Right cardiac atrium (tissue), 5 donors: Measurements from ENCODE around the gene PSMA1. TPM values are rescaled to one million over a fixed set of nuclear protein-coding genes. Genes with fewer than 3 reads are reported as not detected.

Experiments used
- ATAC-seq, 2 donors: fragments of 200-7000 bp; cut with Tn5 transposase; one replicate each; pipeline versions ENCODE4 v1.8.0 to v1.9.1; 2020; ENCODE audit warnings: moderate library complexity in 2 of 2, mild to moderate bottlenecking in 1 of 2
- DNase-seq, 3 donors: peaks; one replicate each; pipeline ENCODE4 v3.0.0-alpha.2; 2020
- H3K27ac ChIP-seq: one replicate; pipeline ENCODE4 v1.5.1; 2013; ENCODE audit warnings: mild to moderate bottlenecking, low read length, control low read depth, moderate library complexity
- H3K27me3 ChIP-seq: one replicate; pipeline ENCODE4 v1.6.1; 2013; ENCODE audit not compliant: control insufficient read depth, insufficient read depth
- H3K4me1 ChIP-seq: one replicate; pipeline ENCODE4 v1.6.1; 2013; ENCODE audit warnings: low read length; ENCODE audit not compliant: control insufficient read depth, insufficient read depth
- H3K4me3 ChIP-seq: one replicate; pipeline ENCODE4 v1.5.1; 2013; ENCODE audit warnings: low read length, control low read depth
- H3K9me3 ChIP-seq: one replicate; pipeline ENCODE4 v1.6.1; 2013; ENCODE audit warnings: low read length; ENCODE audit not compliant: control insufficient read depth
- WGBS: extraction: QIAGEN DNeasy Blood & Tissue Kit; methylation state at CpG from one replicate; pipeline ENCODE4 v1.1.7; 2013; 5-methylcytosine and 5-hydroxymethylcytosine counted together
- intact Hi-C, 4 donors: fragments of 100-400 bp; cut with DNase I; formaldehyde crosslinking; loops; one replicate each; pipeline versions ENCODE4 v1.11.0 to v1.14.0; 2022 to 2023
- polyA plus RNA-seq: library from polyadenylated mRNA; stranded (reverse); fragments of 200-250 nt; gene quantifications from one replicate; pipeline ENCODE4 v1.2.3, GENCODE V29; 2013
- total RNA-seq, 4 donors: library from RNA; stranded (reverse); fragmentation: NEBNext Ultra II Directional; extraction: Animal tissue kit (Norgen Biotek cat#: 25700); gene quantifications; one replicate each; pipeline ENCODE4 v1.2.1, GENCODE V29; 2021
- donor health status: healthy with polysubstance abuse.
- donor health status: DM: no; HTN: yes; CAD: no.
- donor health status: DM: no; HTN: no; CAD: no.
- donor health status: DM: no; HTN: yes; CAD: no; lungs with severe emphysema.
- donor health status: DM: yes; HTN: yes; CAD: no.

PSMA1 gene
- total and polyA plus RNA-seq, 5 donors = 105 to 145 (median 119) TPM

GRCh38 chr11:14500181-14500651, 20.0 kb downstream of the PSMA1 start:
- WGBS = 5% methylated on average over 6 of the region's 6 CpGs
- peak overlapping the region; percentile 81 for H3K27ac ChIP-seq

GRCh38 chr11:14499560-14500180, 20.5 kb downstream of the PSMA1 start, which contains the start of gene COPB1:
TSS of gene COPB1 (minus strand) at chr11:14499811. CDS start at chr11:14498928, 883 bp downstream.
- no peaks in the 10 kb centered on the region for H3K27me3 ChIP-seq
- peak; percentile 99 for ATAC-seq
- peak within 1 kb of the TSS; percentile 90 for H3K4me3 ChIP-seq
- no peaks in the 10 kb centered on the region for H3K4me1 ChIP-seq
- peak within 1 kb of the TSS; percentile 93 for H3K27ac ChIP-seq
- intact Hi-C loops = no loop called here
- no peaks in the 10 kb centered on the region for H3K9me3 ChIP-seq
- peak; percentile 91 to 97 (median 95) for DNase-seq
- under 1% methylated on average over 37 of the region's 37 CpGs for WGBS

More at GRCh38 chr11:14500181-14500651, 20.0 kb downstream of the PSMA1 start:
- Histone ChIP-seq H3K9me3 (no peaks in the 10 kb centered on the region), H3K4me1 (no peaks in the 10 kb centered on the region), H3K4me3 (peak overlapping the region; percentile 90), H3K27me3 (no peaks in the 10 kb centered on the region)
- ATAC-seq (peak; percentile 71 to 75), DNase-seq (peak; percentile 37 to 79 (median 67))
- intact Hi-C loops = no loop called here

DNA sequence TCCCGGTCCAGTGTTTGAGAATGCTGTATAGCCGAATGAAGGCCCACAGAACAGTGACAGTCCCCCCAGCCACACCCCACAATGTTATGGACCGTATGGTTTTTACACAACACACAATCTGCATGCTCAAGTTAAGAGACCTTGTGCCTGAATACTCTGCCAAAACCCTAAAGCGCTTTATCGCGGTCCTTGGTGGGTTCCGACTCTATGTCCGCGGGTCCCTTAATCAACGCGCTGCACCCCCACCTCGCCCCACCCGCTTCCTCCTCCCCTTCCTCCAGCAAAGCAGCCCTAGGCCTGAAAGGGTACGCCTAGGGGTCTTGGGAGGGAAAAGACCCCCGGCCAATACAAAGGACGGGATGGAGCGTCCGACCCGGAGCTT, 21.0 kb downstream of the PSMA1 start:
- ATAC-seq (peak; percentile 63 to 71), DNase-seq (peak; percentile 30 to 66 (median 64))
- peak overlapping the region; percentile 19 for H3K27ac ChIP-seq
- intact Hi-C loops = no loop called here
- no peaks in the 10 kb centered on the region for H3K9me3 ChIP-seq
- H3K27me3 ChIP-seq = no peaks in the 10 kb centered on the region
- H3K4me1 ChIP-seq = no peaks in the 10 kb centered on the region
- H3K4me3 ChIP-seq = peak overlapping the region; percentile 90
- WGBS = under 1% methylated on average over 19 of the region's 19 CpGs

- no peak overlapping the region for H3K27ac ChIP-seq
- ATAC-seq = no peak
- no peak for DNase-seq
- 74% methylated on average over 3 of the region's 3 CpGs for WGBS
- intact Hi-C loops = no loop called here
- no peaks in the 10 kb centered on the region for H3K4me1 ChIP-seq
- H3K4me3 ChIP-seq = no peak overlapping the region
- no peaks in the 10 kb centered on the region for H3K27me3 ChIP-seq
- H3K9me3 ChIP-seq = no peaks in the 10 kb centered on the region
These were observed 39.5 kb downstream of the PSMA1 start for GRCh38 chr11:14480716-14481115.

GRCh38 chr11:14471127-14471526, 49.1 kb downstream of the PSMA1 start:
- Histone ChIP-seq H3K9me3 (no peaks in the 10 kb centered on the region), H3K4me3 (no peak overlapping the region), H3K4me1 (no peaks in the 10 kb centered on the region), H3K27ac (no peak overlapping the region), H3K27me3 (no peaks in the 10 kb centered on the region)
- WGBS = 78% methylated on average over 1 of the region's 1 CpG
- DNase-seq (no peak), ATAC-seq (no peak)
- intact Hi-C loops = no loop called here

GRCh38 chr11:14463623-14464022, 56.6 kb downstream of the PSMA1 start:
- ATAC-seq (no peak), DNase-seq (no peak)
- no peak overlapping the region for H3K27ac ChIP-seq
- no peaks in the 10 kb centered on the region for H3K4me1 ChIP-seq
- no peaks in the 10 kb centered on the region for H3K27me3 ChIP-seq
- no peaks in the 10 kb centered on the region for H3K9me3 ChIP-seq
- intact Hi-C loops = loop anchor here in 1 of 4 donors (10.0 kb wide), 1 partner anchor 51 kb away; no protein-coding TSS in a partner anchor
- 85% methylated on average over 2 of the region's 2 CpGs for WGBS
- H3K4me3 ChIP-seq = no peak overlapping the region

DNA sequence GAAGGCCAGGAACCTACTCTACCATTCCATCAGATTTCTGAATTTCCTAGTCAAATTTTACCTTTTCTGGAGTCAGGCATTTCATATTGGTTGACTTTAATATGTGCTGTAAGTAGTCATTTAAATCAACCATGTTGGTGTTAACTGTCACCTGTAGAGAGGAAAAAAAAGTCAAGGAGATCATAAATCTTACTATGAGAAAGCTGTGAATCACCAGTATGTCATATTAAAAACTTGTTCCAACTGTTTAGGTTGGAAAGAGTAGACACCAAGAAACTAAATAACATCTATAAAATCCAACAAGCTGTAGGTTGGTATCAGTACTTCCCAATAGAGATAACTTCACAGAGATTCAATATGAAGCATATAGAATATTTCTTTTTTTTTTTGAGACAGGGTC, 60.0 kb downstream of the PSMA1 start:
- no peak for ATAC-seq
- Histone ChIP-seq H3K27ac (no peak overlapping the region), H3K4me3 (no peak overlapping the region), H3K27me3 (no peaks in the 10 kb centered on the region), H3K4me1 (no peaks in the 10 kb centered on the region), H3K9me3 (no peaks in the 10 kb centered on the region)
- DNase-seq = no peak
- intact Hi-C loops = loop anchor here in 1 of 4 donors (10.0 kb wide), 1 partner anchor 55 kb away; no protein-coding TSS in a partner anchor

DNA sequence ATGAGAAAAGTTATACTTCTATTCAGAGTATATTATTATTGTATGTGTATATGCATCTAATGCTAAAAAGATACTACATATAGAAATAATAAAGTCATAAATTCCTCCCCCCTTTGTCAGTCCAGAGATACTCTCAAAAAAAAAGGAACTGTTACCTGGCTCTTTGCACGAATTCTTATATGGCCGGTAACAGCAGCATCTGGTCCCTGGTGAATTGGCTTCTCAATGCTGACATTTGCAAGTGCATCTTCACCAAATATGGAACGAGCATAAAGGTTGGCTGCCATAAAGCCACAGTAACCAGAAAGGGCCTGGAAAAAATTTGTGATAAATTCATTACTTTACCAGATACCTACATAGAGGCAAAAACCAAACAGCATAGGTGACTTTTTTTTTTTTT, 61.8 kb downstream of the PSMA1 start:
- Histone ChIP-seq H3K27ac (no peak overlapping the region), H3K27me3 (no peaks in the 10 kb centered on the region), H3K4me3 (no peak overlapping the region), H3K9me3 (no peaks in the 10 kb centered on the region), H3K4me1 (no peaks in the 10 kb centered on the region)
- no peak for ATAC-seq
- 82% methylated on average over 3 of the region's 3 CpGs for WGBS
- intact Hi-C loops = loop anchor here in 1 of 4 donors (5.0 kb wide), 1 partner anchor 156 kb away; no protein-coding TSS in a partner anchor
- DNase-seq = no peak

DNA sequence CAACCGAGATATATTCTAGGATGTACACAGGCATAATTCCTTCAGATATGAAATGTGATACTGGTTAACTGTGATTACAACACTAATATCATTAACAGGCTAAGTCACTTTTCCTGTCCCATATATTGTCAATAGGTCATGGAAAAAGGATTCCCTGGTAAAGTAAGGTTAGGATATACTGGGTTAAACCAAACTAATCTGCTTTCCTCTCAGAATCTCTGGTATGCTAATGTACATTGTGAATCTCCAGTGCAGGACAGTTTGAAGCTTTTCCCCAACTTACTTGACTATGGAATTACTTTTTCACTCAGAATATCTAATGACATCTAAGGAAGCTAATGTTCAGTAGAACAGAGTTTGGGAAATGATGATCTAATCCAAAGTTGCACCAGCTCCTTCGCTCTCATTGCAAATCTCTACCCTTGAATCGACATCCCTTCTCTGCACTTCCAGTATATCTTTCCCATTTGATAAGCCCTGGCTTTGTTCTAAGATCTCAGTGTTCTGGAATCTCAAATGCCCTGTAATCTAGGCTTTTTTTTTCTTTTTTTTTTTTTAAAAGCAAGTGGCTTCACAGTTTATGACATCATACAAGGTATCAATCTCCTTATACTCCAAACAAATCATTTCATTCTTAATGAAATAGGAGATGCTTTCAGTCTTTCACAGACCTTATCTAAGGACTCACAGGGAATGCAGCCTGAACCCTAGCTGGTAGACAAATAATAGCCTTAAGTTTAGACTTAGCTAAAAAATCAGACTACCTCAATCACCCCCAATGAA, 64.3 kb downstream of the PSMA1 start:
- WGBS = 51% methylated on average over 3 of the region's 3 CpGs
- no peak overlapping the region for H3K27ac ChIP-seq

More for the DNA sequence above, 64.3 kb downstream of the PSMA1 start:
- no peaks in the 10 kb centered on the region for H3K27me3 ChIP-seq
- peak; percentile 29 to 47 for ATAC-seq
- no peaks in the 10 kb centered on the region for H3K4me1 ChIP-seq
- H3K4me3 ChIP-seq = no peak overlapping the region
- H3K9me3 ChIP-seq = no peaks in the 10 kb centered on the region
- intact Hi-C loops = loop anchor here in 3 of 4 donors (2.0 to 5.0 kb wide), 2 partner anchors 154 to 155 kb away; no protein-coding TSS in a partner anchor
- no peak for DNase-seq
